Prostate gland (tissue), 2 donors: ENCODE results near the gene NTM.

Source experiments
- POLR2A ChIP-seq: fragments of 450-650 bp; IDR thresholded peaks from one replicate; pipeline ENCODE4 v1.6.1; 2016; ENCODE audit warnings: antibody characterized with exemption, mild to moderate bottlenecking
- POLR2AphosphoS5 ChIP-seq: sonication (generic); formaldehyde crosslinking; IDR thresholded peaks from one replicate; pipeline ENCODE4 v1.6.1; 2017; ENCODE audit warnings: antibody characterized with exemption
- TF ChIP-seq, protein P1 (sequence below), 4 experiments: fragments of 200-600 bp in 2 of 4; fragments of 450-650 bp in 2 of 4; sonication (generic) in 2 of 4; IDR thresholded peaks; 1 replicate in 3 of 4; 2 replicates in 1 of 4; pipeline ENCODE4 v1.5.1; 2016 to 2019; ENCODE audit warnings: antibody characterized with exemption in 4 of 4, mild to moderate bottlenecking in 2 of 4, moderate library complexity in 2 of 4

DNA sequence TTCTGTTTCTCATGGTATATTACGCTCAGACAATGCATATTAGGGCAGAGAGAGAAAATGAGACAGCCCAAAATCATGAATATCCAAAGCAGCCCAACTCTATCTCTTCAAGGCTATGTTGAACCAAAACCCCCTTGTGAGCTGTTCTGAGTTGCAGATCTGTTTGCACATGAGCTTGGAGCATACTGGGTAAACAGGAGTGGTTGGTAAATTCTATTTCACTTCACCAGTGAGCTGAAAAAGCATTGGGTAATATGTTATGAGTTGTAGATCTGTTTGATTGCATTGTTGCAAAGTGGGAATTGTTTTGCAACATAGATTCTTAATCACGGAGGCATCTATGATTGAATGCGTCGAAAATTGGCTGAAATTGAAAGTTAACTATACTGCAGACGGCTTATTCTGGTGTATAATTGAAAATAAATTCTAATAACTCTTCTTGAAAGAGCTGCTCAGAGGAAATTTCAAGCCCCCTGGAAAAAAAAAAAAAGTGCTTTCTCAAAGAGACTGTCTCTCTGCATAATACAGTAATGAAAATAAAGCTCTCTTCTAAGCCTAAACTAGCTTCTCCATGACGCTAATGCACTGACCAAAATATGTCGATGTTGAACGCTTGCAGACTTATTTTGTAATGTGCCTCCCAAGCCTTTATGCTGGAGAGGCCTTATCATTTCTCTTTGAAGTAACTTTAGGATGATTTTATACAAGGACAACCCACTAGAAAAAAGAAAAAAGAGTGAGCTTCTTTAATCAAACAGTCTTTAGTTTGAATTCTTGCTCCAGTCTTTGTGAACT, 263.7 kb downstream of the NTM start:
- TF ChIP-seq, protein P1, sequence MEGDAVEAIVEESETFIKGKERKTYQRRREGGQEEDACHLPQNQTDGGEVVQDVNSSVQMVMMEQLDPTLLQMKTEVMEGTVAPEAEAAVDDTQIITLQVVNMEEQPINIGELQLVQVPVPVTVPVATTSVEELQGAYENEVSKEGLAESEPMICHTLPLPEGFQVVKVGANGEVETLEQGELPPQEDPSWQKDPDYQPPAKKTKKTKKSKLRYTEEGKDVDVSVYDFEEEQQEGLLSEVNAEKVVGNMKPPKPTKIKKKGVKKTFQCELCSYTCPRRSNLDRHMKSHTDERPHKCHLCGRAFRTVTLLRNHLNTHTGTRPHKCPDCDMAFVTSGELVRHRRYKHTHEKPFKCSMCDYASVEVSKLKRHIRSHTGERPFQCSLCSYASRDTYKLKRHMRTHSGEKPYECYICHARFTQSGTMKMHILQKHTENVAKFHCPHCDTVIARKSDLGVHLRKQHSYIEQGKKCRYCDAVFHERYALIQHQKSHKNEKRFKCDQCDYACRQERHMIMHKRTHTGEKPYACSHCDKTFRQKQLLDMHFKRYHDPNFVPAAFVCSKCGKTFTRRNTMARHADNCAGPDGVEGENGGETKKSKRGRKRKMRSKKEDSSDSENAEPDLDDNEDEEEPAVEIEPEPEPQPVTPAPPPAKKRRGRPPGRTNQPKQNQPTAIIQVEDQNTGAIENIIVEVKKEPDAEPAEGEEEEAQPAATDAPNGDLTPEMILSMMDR (IDR thresholded peaks at IDR 0.05): no peak
- TF ChIP-seq POLR2A (no peak), POLR2AphosphoS5 (no peak)
